ENCODE results near the gene TOX3.

The TOX3 gene

GRCh38 chr16:52581530-52581929 lies 34.6 kb upstream of the TOX3 start (continued):
- no peak for TF ChIP-seq PATZ1 (CRISPR knock-in tag; IDR thresholded peaks at IDR 0.05; ENCODE audit: borderline replicate concordance)
- no peak for TF ChIP-seq TCF4 (CRISPR knock-in tag; IDR thresholded peaks at IDR 0.05; ENCODE audit: borderline replicate concordance)
- TF ChIP-seq ZNF8 (CRISPR knock-in tag; IDR thresholded peaks at IDR 0.05): no peak
- TF ChIP-seq CREB5 (CRISPR knock-in tag; IDR thresholded peaks at IDR 0.05; ENCODE audit: low read depth): no peak

- ATAC-seq: no peak
- TF ChIP-seq PATZ1 (CRISPR knock-in tag; IDR thresholded peaks at IDR 0.05; ENCODE audit: borderline replicate concordance): no peak
- no peak for TF ChIP-seq TOX (CRISPR knock-in tag; IDR thresholded peaks at IDR 0.05; ENCODE audit: borderline replicate concordance)
- TF ChIP-seq CREB5 (CRISPR knock-in tag; IDR thresholded peaks at IDR 0.05; ENCODE audit: low read depth): no peak
- TF ChIP-seq ZC3H10 (CRISPR knock-in tag; IDR thresholded peaks at IDR 0.05): no peak
- no peak for TF ChIP-seq ISL1 (CRISPR knock-in tag; IDR thresholded peaks at IDR 0.05)
- no peak for TF ChIP-seq POU6F1 (CRISPR knock-in tag; IDR thresholded peaks at IDR 0.05; ENCODE audit: borderline replicate concordance, low read depth)
- no peak for TF ChIP-seq BACH2 (CRISPR knock-in tag; IDR thresholded peaks at IDR 0.05; ENCODE audit: borderline replicate concordance)
Measured at GRCh38 chr16:52580488-52580887, 33.5 kb upstream of the TOX3 start.

GRCh38 chr16:52578829-52579498 lies 32.0 kb upstream of the TOX3 start:
- no peak for ATAC-seq
- TF ChIP-seq POU6F1 (CRISPR knock-in tag; IDR thresholded peaks at IDR 0.05; ENCODE audit: borderline replicate concordance, low read depth) (no peak), CREB5 (CRISPR knock-in tag; IDR thresholded peaks at IDR 0.05; ENCODE audit: low read depth) (no peak), ZNF70 (CRISPR knock-in tag; IDR thresholded peaks at IDR 0.05) (no peak), TSHZ2 (CRISPR knock-in tag; IDR thresholded peaks at IDR 0.05) (no peak), BACH2 (CRISPR knock-in tag; IDR thresholded peaks at IDR 0.05; ENCODE audit: borderline replicate concordance) (no peak), CSRNP3 (CRISPR knock-in tag; IDR thresholded peaks at IDR 0.05) (no peak), RARB (CRISPR knock-in tag; IDR thresholded peaks at IDR 0.05) (no peak), ARNTL (CRISPR knock-in tag; IDR thresholded peaks at IDR 0.05; ENCODE audit: borderline replicate concordance, low read depth) (no peak)
